OCI-LY1 (cell line): ENCODE measurements around the gene TMEM263.
A peak's percentile ranks its signal among the peaks of the same experiment; 100 is the strongest.
"Not testable (repeated sequence)": the region's sequence is repeated elsewhere in the genome, so short reads cannot be mapped to it uniquely, and the experiment has no call there.

Experiments
- H2AFZ ChIP-seq: fragments of 200-600 bp; sonication (generic), shearing (Covaris generic); 2 replicates; pipeline ENCODE4 v1.6.0; 2014; ENCODE audit warnings: antibody characterized with exemption, mild to moderate bottlenecking, low read length
- H3F3A ChIP-seq: fragments of 200-600 bp; sonication (generic), shearing (Covaris generic); 2 replicates; pipeline ENCODE4 v1.6.0; 2014; ENCODE audit warnings: mild to moderate bottlenecking, antibody characterized with exemption, low read length, moderate library complexity; ENCODE audit not compliant: insufficient read depth
- H3K27ac ChIP-seq: fragments of 200-600 bp; sonication (generic); 2 replicates; pipeline ENCODE4 v1.5.1; 2014; ENCODE audit warnings: low read length, mixed run types, mild to moderate bottlenecking, low read depth; ENCODE audit not compliant: poor library complexity, severe bottlenecking
- H3K27me3 ChIP-seq: fragments of 200-600 bp; sonication (generic); 2 replicates; pipeline ENCODE4 v1.6.0; 2014; ENCODE audit warnings: antibody characterized with exemption, mild to moderate bottlenecking, low read length, moderate library complexity; ENCODE audit not compliant: insufficient read depth
- H3K36me3 ChIP-seq: fragments of 200-600 bp; sonication (generic); 2 replicates; pipeline ENCODE4 v1.6.1; 2014; ENCODE audit warnings: mild to moderate bottlenecking, antibody characterized with exemption, low read length, moderate library complexity, mixed read lengths; ENCODE audit not compliant: insufficient read depth
- H3K4me1 ChIP-seq: fragments of 200-600 bp; sonication (generic); 2 replicates; pipeline ENCODE4 v1.5.1; 2014; ENCODE audit warnings: mild to moderate bottlenecking, low read length, moderate library complexity; ENCODE audit not compliant: insufficient read depth, severe bottlenecking
- H3K4me2 ChIP-seq: fragments of 200-600 bp; sonication (generic), shearing (Covaris generic); 2 replicates; pipeline ENCODE4 v1.6.1; 2014; ENCODE audit warnings: low read length
- H3K4me3 ChIP-seq: fragments of 200-600 bp; sonication (generic); 2 replicates; pipeline ENCODE4 v1.5.1; 2014; ENCODE audit warnings: low read length, low read depth, mild to moderate bottlenecking, mixed read lengths; ENCODE audit not compliant: poor library complexity, severe bottlenecking
- H3K79me2 ChIP-seq: fragments of 200-600 bp; shearing (Covaris generic); 2 replicates; pipeline ENCODE4 v1.6.1; 2016; ENCODE audit warnings: mixed run types, low read length, mixed read lengths; ENCODE audit not compliant: insufficient read depth
- H3K9ac ChIP-seq: fragments of 200-600 bp; sonication (generic), shearing (Covaris generic); 2 replicates; pipeline ENCODE4 v1.6.1; 2014; ENCODE audit warnings: mild to moderate bottlenecking, low read length, mixed read lengths
- H3K9me2 ChIP-seq: fragments of 200-600 bp; sonication (generic), shearing (Covaris generic); 2 replicates; pipeline ENCODE4 v1.6.1; 2014; ENCODE audit warnings: low read depth, mild to moderate bottlenecking, low read length, mixed read lengths
- H3K9me3 ChIP-seq: fragments of 200-600 bp; shearing (Covaris generic); 2 replicates; pipeline ENCODE4 v1.6.1; 2014; ENCODE audit warnings: low read length, mixed read lengths
- H4K20me1 ChIP-seq: fragments of 200-600 bp; sonication (generic), shearing (Covaris generic); 2 replicates; pipeline ENCODE4 v1.6.0; 2016; ENCODE audit warnings: mild to moderate bottlenecking, low read length; ENCODE audit not compliant: insufficient read depth
- CTCF ChIP-seq: fragments of 200-600 bp; sonication (generic), shearing (Covaris generic); IDR thresholded peaks from 2 replicates; pipeline ENCODE4 v1.5.1; 2017; ENCODE audit warnings: mild to moderate bottlenecking, antibody characterized with exemption, low read length, moderate library complexity, mixed read lengths
- EZH2 ChIP-seq: fragments of 200-600 bp; sonication (generic), shearing (Covaris generic); IDR thresholded peaks from 2 replicates; pipeline ENCODE4 v1.8.0; 2017; ENCODE audit warnings: borderline replicate concordance, mixed run types, mild to moderate bottlenecking, antibody characterized with exemption, low read length, moderate library complexity, mixed read lengths

The TMEM263 gene

GRCh38 chr12:106986625-106987389 is 31.1 kb downstream of the TMEM263 start, which contains the start of gene MTERF2:
TSS of gene MTERF2 (minus strand) at chr12:106987146. CDS start at chr12:106978714, 8,432 bp downstream.
- Histone ChIP-seq H3K9ac (peak within 1 kb of the TSS; percentile 82), H3K4me2 (peak within 1 kb of the TSS; percentile 88), H3K9me2 (no peaks in the 10 kb centered on the region), H3K4me1 (peaks cover 13% of the 10 kb centered on the region), H3K9me3 (no peaks in the 10 kb centered on the region), H4K20me1 (no peaks in the 10 kb centered on the region), H2AFZ (peak within 1 kb of the TSS; percentile 91; the same call in 1 of the 2 replicates), H3K79me2 (no peaks in the 10 kb centered on the region), H3K27me3 (no peaks in the 10 kb centered on the region), H3F3A (no peaks in the 10 kb centered on the region), H3K4me3 (peak within 1 kb of the TSS; percentile 89), H3K36me3 (no peaks in the 10 kb centered on the region; the same call in 1 of the 2 replicates), H3K27ac (no peak within 1 kb of the TSS)
- no peak for TF ChIP-seq CTCF
- no peak for TF ChIP-seq EZH2

- TF ChIP-seq CTCF (no peak), EZH2 (no peak)
- no peaks in the 10 kb centered on the region for H3K9me3 ChIP-seq
- H3K36me3 ChIP-seq, result no peaks in the 10 kb centered on the region; the same call in 1 of the 2 replicates
- no peaks in the 10 kb centered on the region for H3K79me2 ChIP-seq
- peak overlapping the region; percentile 88; the same call in 1 of the 2 replicates for H3K4me2 ChIP-seq
- no peaks in the 10 kb centered on the region for H3F3A ChIP-seq
- no peak overlapping the region for H3K9ac ChIP-seq
- no peaks in the 10 kb centered on the region for H3K27me3 ChIP-seq
- no peaks in the 10 kb centered on the region for H4K20me1 ChIP-seq
- H3K27ac ChIP-seq, result no peak overlapping the region
- H2AFZ ChIP-seq, result no peak overlapping the region
- H3K4me1 ChIP-seq, result peaks cover 13% of the 10 kb centered on the region
- H3K9me2 ChIP-seq, result no peaks in the 10 kb centered on the region
- H3K4me3 ChIP-seq, result no peak overlapping the region
These were observed 32.1 kb downstream of the TMEM263 start for GRCh38 chr12:106987846-106988245.

GRCh38 chr12:106994579-106995220 is 39.0 kb downstream of the TMEM263 start:
- Histone ChIP-seq H3K9ac (no peak overlapping the region), H3K9me2 (no peaks in the 10 kb centered on the region), H2AFZ (no peak overlapping the region), H3K4me3 (no peak overlapping the region), H3K79me2 (no peaks in the 10 kb centered on the region), H3F3A (no peaks in the 10 kb centered on the region), H3K9me3 (no peaks in the 10 kb centered on the region), H3K27me3 (no peaks in the 10 kb centered on the region), H3K4me1 (no peaks in the 10 kb centered on the region), H3K36me3 (no peaks in the 10 kb centered on the region), H3K27ac (no peak overlapping the region), H3K4me2 (no peak overlapping the region), H4K20me1 (no peaks in the 10 kb centered on the region)
- TF ChIP-seq CTCF (no peak), EZH2 (no peak)

- H3F3A ChIP-seq, H3K4me3 ChIP-seq, H3K27me3 ChIP-seq, H2AFZ ChIP-seq, H3K9me2 ChIP-seq, H3K9me3 ChIP-seq, H3K27ac ChIP-seq, H3K4me1 ChIP-seq, H3K4me2 ChIP-seq, H3K36me3 ChIP-seq, H4K20me1 ChIP-seq, H3K9ac ChIP-seq, H3K79me2 ChIP-seq: not testable (repeated sequence)
These were observed 40.4 kb downstream of the TMEM263 start for GRCh38 chr12:106996102-106996501.
